ENCODE results near the gene ESR1. TPM values are rescaled to one million over a fixed set of nuclear protein-coding genes. Genes with fewer than 3 reads are reported as not detected.

Gene ESR1
- total and polyA plus RNA-seq, 4 experiments from 2014 or later: 0.67 to 6.8 (median 2.4) TPM

GRCh38 chr6:152143359-152143758 is 335.9 kb downstream of the ESR1 start:
- Histone ChIP-seq H3K4me3 (ENCODE audit: low read length in 2 of 2) (no peak overlapping the region), H3K27me3 (ENCODE audit: insufficient read depth, low read length) (no peaks in the 10 kb centered on the region), H3K36me3 (ENCODE audit: insufficient read depth, low read length) (peaks cover 72% of the 10 kb centered on the region), H3K27ac (ENCODE audit: low read depth, low read length) (no peak overlapping the region), H3K9me3 (ENCODE audit: control insufficient read depth in 1 of 2, low read length in 2 of 2) (no peaks in the 10 kb centered on the region), H3K4me1 (ENCODE audit: insufficient read depth, low read length) (no peaks in the 10 kb centered on the region)
- POLR2A ChIA-PET (ENCODE audit: partially characterized antibody): interaction anchor here (0.8 to 1.5 kb wide), 4 partner anchors 22 to 159 kb away, joined by 3 read pairs; no protein-coding TSS in a partner anchor
- H3K4me1 Mint-ChIP-seq: peaks cover 0 to 11% (median 3%) of the 10 kb centered on the region in 4 donors
- CTCF ChIA-PET (ENCODE audit: partially characterized antibody): interaction anchor here (1.1 to 1.9 kb wide), 3 partner anchors 9 to 18 kb away, joined by 3 to 5 read pairs (median 4); no protein-coding TSS in a partner anchor
- H3K27ac Mint-ChIP-seq: peak overlapping the region in 1 of 7 donors; percentile 44
- no peaks in the 10 kb centered on the region for H3K27me3 Mint-ChIP-seq
- no peaks in the 10 kb centered on the region for H3K9me3 Mint-ChIP-seq
- no peak overlapping the region for H3K4me3 Mint-ChIP-seq
- no peak for DNase-seq
- peaks cover 49 to 81% of the 10 kb centered on the region in 2 donors for H3K36me3 Mint-ChIP-seq
- intact Hi-C loops (cut with micrococcal nuclease): no loop called here

- intact Hi-C loops (cut with micrococcal nuclease): no loop called here
These were observed 338.9 kb downstream of the ESR1 start for GRCh38 chr6:152146385-152146784.

GRCh38 chr6:152147269-152147668 is 339.8 kb downstream of the ESR1 start:
- Mint-ChIP-seq H3K9me3 (no peaks in the 10 kb centered on the region), H3K27me3 (no peaks in the 10 kb centered on the region), H3K36me3 (peaks cover 69 to 91% of the 10 kb centered on the region in 2 donors), H3K4me1 (peaks cover 0 to 11% (median 3%) of the 10 kb centered on the region in 4 donors), H3K4me3 (no peak overlapping the region), H3K27ac (peak overlapping the region in 4 of 7 donors; percentile 12 to 81 (median 52))
- peaks cover 81% of the 10 kb centered on the region for H3K36me3 ChIP-seq (ENCODE audit: insufficient read depth, low read length)
- H3K4me1 ChIP-seq (ENCODE audit: insufficient read depth, low read length): no peaks in the 10 kb centered on the region
- intact Hi-C loops (cut with micrococcal nuclease): no loop called here
- DNase-seq: no peak
- H3K4me3 ChIP-seq (ENCODE audit: low read length in 2 of 2): no peak overlapping the region
- H3K9me3 ChIP-seq (ENCODE audit: control insufficient read depth in 1 of 2, low read length in 2 of 2): no peaks in the 10 kb centered on the region
- CTCF ChIA-PET (ENCODE audit: partially characterized antibody): interaction anchor here (1.4 kb wide), 1 partner anchor 472 kb away, joined by 3 read pairs; no protein-coding TSS in a partner anchor
- no peak overlapping the region for H3K27ac ChIP-seq (ENCODE audit: low read depth, low read length)
- H3K27me3 ChIP-seq (ENCODE audit: insufficient read depth, low read length): no peaks in the 10 kb centered on the region
- POLR2A ChIA-PET (ENCODE audit: partially characterized antibody): no interaction called here

More at GRCh38 chr6:152146385-152146784, 338.9 kb downstream of the ESR1 start:
- H3K27ac ChIP-seq (ENCODE audit: low read depth, low read length): no peak overlapping the region
- Mint-ChIP-seq H3K4me3 (no peak overlapping the region), H3K4me1 (peaks cover 0 to 11% (median 3%) of the 10 kb centered on the region in 4 donors), H3K27ac (peak overlapping the region in 1 of 7 donors; percentile 47), H3K27me3 (no peaks in the 10 kb centered on the region), H3K9me3 (no peaks in the 10 kb centered on the region), H3K36me3 (peaks cover 60 to 84% of the 10 kb centered on the region in 2 donors)
- ChIA-PET CTCF (ENCODE audit: partially characterized antibody) (no interaction called here), POLR2A (ENCODE audit: partially characterized antibody) (no interaction called here)
- no peaks in the 10 kb centered on the region for H3K4me1 ChIP-seq (ENCODE audit: insufficient read depth, low read length)
- peaks cover 75% of the 10 kb centered on the region for H3K36me3 ChIP-seq (ENCODE audit: insufficient read depth, low read length)
- no peak for DNase-seq
- H3K9me3 ChIP-seq (ENCODE audit: control insufficient read depth in 1 of 2, low read length in 2 of 2): no peaks in the 10 kb centered on the region
- no peak overlapping the region for H3K4me3 ChIP-seq (ENCODE audit: low read length in 2 of 2)
- no peaks in the 10 kb centered on the region for H3K27me3 ChIP-seq (ENCODE audit: insufficient read depth, low read length)

GRCh38 chr6:152148412-152148811 is 340.9 kb downstream of the ESR1 start:
- Mint-ChIP-seq H3K4me3 (no peak overlapping the region), H3K36me3 (peaks cover 66 to 90% of the 10 kb centered on the region in 2 donors), H3K27me3 (no peaks in the 10 kb centered on the region), H3K27ac (no peak overlapping the region), H3K4me1 (peaks cover 0 to 11% (median 3%) of the 10 kb centered on the region in 4 donors), H3K9me3 (no peaks in the 10 kb centered on the region)
- H3K4me3 ChIP-seq (ENCODE audit: low read length in 2 of 2): no peak overlapping the region
- H3K27me3 ChIP-seq (ENCODE audit: insufficient read depth, low read length): no peaks in the 10 kb centered on the region
- H3K4me1 ChIP-seq (ENCODE audit: insufficient read depth, low read length): no peaks in the 10 kb centered on the region
- no peak for DNase-seq
- ChIA-PET CTCF (ENCODE audit: partially characterized antibody) (interaction anchor here (0.9 to 1.6 kb wide), 3 partner anchors 12 to 473 kb away, joined by 3 to 7 read pairs (median 3); no protein-coding TSS in a partner anchor), POLR2A (ENCODE audit: partially characterized antibody) (interaction anchor here (1.0 to 1.2 kb wide), 2 partner anchors 22 to 23 kb away, joined by 3 read pairs; no protein-coding TSS in a partner anchor)
- intact Hi-C loops (cut with micrococcal nuclease): no loop called here
- no peaks in the 10 kb centered on the region for H3K9me3 ChIP-seq (ENCODE audit: control insufficient read depth in 1 of 2, low read length in 2 of 2)
- peaks cover 81% of the 10 kb centered on the region for H3K36me3 ChIP-seq (ENCODE audit: insufficient read depth, low read length)
- no peak overlapping the region for H3K27ac ChIP-seq (ENCODE audit: low read depth, low read length)

GRCh38 chr6:152150196-152150595 is 342.7 kb downstream of the ESR1 start:
- H3K27me3 ChIP-seq (ENCODE audit: insufficient read depth, low read length): no peaks in the 10 kb centered on the region
- Mint-ChIP-seq H3K36me3 (peaks cover 71 to 91% of the 10 kb centered on the region in 2 donors), H3K27me3 (no peaks in the 10 kb centered on the region), H3K27ac (peak overlapping the region in 3 of 7 donors; percentile 51 to 78 (median 61)), H3K9me3 (no peaks in the 10 kb centered on the region), H3K4me1 (peaks cover 0 to 11% (median 2%) of the 10 kb centered on the region in 4 donors), H3K4me3 (no peak overlapping the region)
- H3K36me3 ChIP-seq (ENCODE audit: insufficient read depth, low read length): peaks cover 85% of the 10 kb centered on the region
- CTCF ChIA-PET (ENCODE audit: partially characterized antibody): interaction anchor here (0.6 to 1.5 kb wide), 4 partner anchors 15 to 118 kb away, joined by 3 read pairs; no protein-coding TSS in a partner anchor
- DNase-seq: no peak
- intact Hi-C loops (cut with micrococcal nuclease): no loop called here
- POLR2A ChIA-PET (ENCODE audit: partially characterized antibody): no interaction called here
- H3K27ac ChIP-seq (ENCODE audit: low read depth, low read length): no peak overlapping the region
- no peaks in the 10 kb centered on the region for H3K4me1 ChIP-seq (ENCODE audit: insufficient read depth, low read length)
- no peaks in the 10 kb centered on the region for H3K9me3 ChIP-seq (ENCODE audit: control insufficient read depth in 1 of 2, low read length in 2 of 2)
- H3K4me3 ChIP-seq (ENCODE audit: low read length in 2 of 2): no peak overlapping the region

GRCh38 chr6:152151920-152152319 is 344.4 kb downstream of the ESR1 start:
- no peaks in the 10 kb centered on the region for H3K27me3 ChIP-seq (ENCODE audit: insufficient read depth, low read length)
- CTCF ChIA-PET (ENCODE audit: partially characterized antibody): interaction anchor here (1.2 kb wide), 1 partner anchor 27 kb away, joined by 3 read pairs; no protein-coding TSS in a partner anchor
- peaks cover 87% of the 10 kb centered on the region for H3K36me3 ChIP-seq (ENCODE audit: insufficient read depth, low read length)
- no peaks in the 10 kb centered on the region for H3K4me1 ChIP-seq (ENCODE audit: insufficient read depth, low read length)
- peak overlapping the region in 3 of 7 donors; percentile 8 to 32 (median 29) for H3K27ac Mint-ChIP-seq
- no peak overlapping the region for H3K27ac ChIP-seq (ENCODE audit: low read depth, low read length)
- peaks cover 0 to 7% (median 1%) of the 10 kb centered on the region in 4 donors for H3K4me1 Mint-ChIP-seq
- peaks cover 74 to 92% of the 10 kb centered on the region in 2 donors for H3K36me3 Mint-ChIP-seq
- intact Hi-C loops (cut with micrococcal nuclease): no loop called here
- no peak for DNase-seq
- no peak overlapping the region for H3K4me3 Mint-ChIP-seq
- H3K9me3 ChIP-seq (ENCODE audit: control insufficient read depth in 1 of 2, low read length in 2 of 2): no peaks in the 10 kb centered on the region
- no peak overlapping the region for H3K4me3 ChIP-seq (ENCODE audit: low read length in 2 of 2)
- H3K27me3 Mint-ChIP-seq: no peaks in the 10 kb centered on the region
- no peaks in the 10 kb centered on the region for H3K9me3 Mint-ChIP-seq
- POLR2A ChIA-PET (ENCODE audit: partially characterized antibody): interaction anchor here (1.2 to 1.4 kb wide), 2 partner anchors 33 kb away, joined by 3 to 4 read pairs; no protein-coding TSS in a partner anchor

GRCh38 chr6:152154559-152155356 is 347.3 kb downstream of the ESR1 start:
- Histone ChIP-seq H3K9me3 (ENCODE audit: control insufficient read depth in 1 of 2, low read length in 2 of 2) (no peaks in the 10 kb centered on the region), H3K36me3 (ENCODE audit: insufficient read depth, low read length) (peaks cover 67% of the 10 kb centered on the region), H3K27ac (ENCODE audit: low read depth, low read length) (no peak overlapping the region), H3K27me3 (ENCODE audit: insufficient read depth, low read length) (no peaks in the 10 kb centered on the region), H3K4me1 (ENCODE audit: insufficient read depth, low read length) (no peaks in the 10 kb centered on the region), H3K4me3 (ENCODE audit: low read length in 2 of 2) (no peak overlapping the region)
- Mint-ChIP-seq H3K9me3 (no peaks in the 10 kb centered on the region), H3K27ac (peak overlapping the region in 2 of 7 donors; percentile 59 to 64), H3K4me1 (peaks cover 0 to 8% (median 5%) of the 10 kb centered on the region in 4 donors), H3K36me3 (peaks cover 54 to 85% of the 10 kb centered on the region in 2 donors), H3K4me3 (no peak overlapping the region), H3K27me3 (no peaks in the 10 kb centered on the region)
- CTCF ChIA-PET (ENCODE audit: partially characterized antibody): interaction anchor here (0.7 to 1.5 kb wide), 6 partner anchors 10 to 111 kb away, joined by 3 to 5 read pairs (median 4); no protein-coding TSS in a partner anchor
- POLR2A ChIA-PET (ENCODE audit: partially characterized antibody): interaction anchor here (1.1 to 2.2 kb wide), 3 partner anchors 17 to 147 kb away, joined by 3 to 9 read pairs (median 7); no protein-coding TSS in a partner anchor
- intact Hi-C loops (cut with micrococcal nuclease): no loop called here
- DNase-seq: no peak
